HL-60 (cell line): Measurements from ENCODE around the gene DAZAP1.

Source experiments
- DNase-seq, 2 experiments: peaks; one replicate each; pipeline ENCODE4 v3.0.0-alpha.2; 2010 to 2020; ENCODE audit warnings: low read depth in 1 of 2, low spot score in 1 of 2
- H3K27ac ChIP-seq: fragments of 250-450 bp; sonication (Bioruptor Pico); replicated peaks from 2 replicates; pipeline ENCODE4 v1.5.1; 2020; ENCODE audit warnings: mild to moderate bottlenecking, moderate library complexity
- H3K27me3 ChIP-seq: fragments of 250-450 bp; sonication (Bioruptor Pico); 2 replicates; pipeline ENCODE4 v1.5.1; 2021; ENCODE audit warnings: mild to moderate bottlenecking, moderate library complexity; ENCODE audit not compliant: insufficient read depth, poor library complexity, severe bottlenecking
- H3K4me3 ChIP-seq: replicated peaks from 2 replicates; pipeline ENCODE4 v1.5.1; 2011; ENCODE audit warnings: mild to moderate bottlenecking, control low read depth, low read length; ENCODE audit not compliant: insufficient read depth
- CTCF ChIP-seq: IDR thresholded peaks from one replicate; pipeline ENCODE4 v1.5.1; 2011; ENCODE audit warnings: low read length, control low read depth, inconsistent platforms; ENCODE audit not compliant: insufficient read depth
- GABPA ChIP-seq: IDR thresholded peaks from 2 replicates; pipeline ENCODE4 v1.6.1; 2012; ENCODE audit warnings: low read depth
- POLR2AphosphoS5 ChIP-seq: IDR thresholded peaks from 2 replicates; pipeline ENCODE4 v1.6.1; 2012; ENCODE audit warnings: low read depth
- REST ChIP-seq: IDR thresholded peaks from 2 replicates; pipeline ENCODE4 v1.6.1; 2012; ENCODE audit warnings: low read depth; ENCODE audit not compliant: insufficient replicate concordance
- SPI1 ChIP-seq: IDR thresholded peaks from 2 replicates; pipeline ENCODE4 v1.6.1; 2012; ENCODE audit warnings: low read depth, mild to moderate bottlenecking, borderline replicate concordance

The DAZAP1 gene

GRCh38 chr19:1470055-1470304, 62.6 kb downstream of the DAZAP1 start:
- Histone ChIP-seq H3K27me3 (peaks cover 48% of the 10 kb centered on the region), H3K4me3 (no peak overlapping the region), H3K27ac (no peak overlapping the region)
- no peak for DNase-seq
- TF ChIP-seq REST (no peak), GABPA (no peak), SPI1 (no peak), POLR2AphosphoS5 (no peak), CTCF (no peak)

GRCh38 chr19:1470305-1471009, 63.1 kb downstream of the DAZAP1 start:
- no peak overlapping the region for H3K27ac ChIP-seq
- no peak overlapping the region for H3K4me3 ChIP-seq
- TF ChIP-seq CTCF = no peak
- no peak for TF ChIP-seq POLR2AphosphoS5
- TF ChIP-seq GABPA = no peak
- TF ChIP-seq REST = no peak
- TF ChIP-seq SPI1 = no peak
- H3K27me3 ChIP-seq = peaks cover 48% of the 10 kb centered on the region
- DNase-seq = no peak

- Histone ChIP-seq H3K27me3 (peaks cover 48% of the 10 kb centered on the region), H3K4me3 (no peak overlapping the region), H3K27ac (no peak overlapping the region)
- TF ChIP-seq CTCF (no peak), GABPA (no peak), POLR2AphosphoS5 (no peak), SPI1 (no peak)
- DNase-seq = no peak
Observed at GRCh38 chr19:1471010-1471514, 63.7 kb downstream of the DAZAP1 start.
